ENCODE data around the gene LIX1L. TPM values are rescaled to one million over a fixed set of nuclear protein-coding genes. Genes with fewer than 3 reads are reported as not detected.

LIX1L gene
- total and polyA plus RNA-seq, 12 donors, result 9.6 to 61.2 (median 39.4) TPM

DNA sequence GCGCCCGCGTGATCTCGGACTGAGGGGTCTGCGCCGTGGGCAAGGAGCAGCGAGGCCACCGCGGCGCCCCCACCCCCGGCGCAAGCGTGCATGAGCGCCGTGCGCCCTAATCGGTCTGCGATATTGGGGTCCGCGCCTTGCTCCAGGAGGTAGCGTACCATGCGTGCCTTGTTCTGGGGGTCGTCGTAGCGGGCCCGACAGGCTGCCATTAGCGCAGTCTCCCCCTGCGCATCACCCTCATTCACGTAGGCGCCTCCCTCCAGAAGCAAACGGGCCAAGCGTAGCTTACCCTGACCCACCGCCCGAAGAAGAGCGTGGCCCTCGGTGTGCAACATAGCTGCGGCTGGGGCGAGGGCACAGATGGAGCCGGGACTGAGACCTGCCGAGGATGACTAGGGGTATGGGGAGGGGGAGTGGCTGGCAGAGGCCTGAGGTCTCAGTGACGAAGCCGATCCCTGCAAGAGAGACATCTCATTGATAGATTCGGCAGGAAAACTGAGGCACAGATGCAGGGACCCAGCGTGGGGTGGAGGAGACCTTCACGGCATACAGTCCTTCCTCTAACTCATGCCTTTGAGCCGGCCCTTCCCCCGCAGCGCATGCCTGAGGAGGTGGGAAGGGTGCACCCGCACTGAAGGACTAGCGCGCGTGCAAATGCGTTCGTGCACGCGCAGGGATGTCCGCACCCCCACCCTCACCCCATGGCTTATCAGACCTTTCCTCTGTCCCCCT lies 3.8 kb upstream of the LIX1L start:
- TF ChIP-seq POLR2A (IDR thresholded peaks at IDR 0.05), result no peak
- TF ChIP-seq, protein P1, sequence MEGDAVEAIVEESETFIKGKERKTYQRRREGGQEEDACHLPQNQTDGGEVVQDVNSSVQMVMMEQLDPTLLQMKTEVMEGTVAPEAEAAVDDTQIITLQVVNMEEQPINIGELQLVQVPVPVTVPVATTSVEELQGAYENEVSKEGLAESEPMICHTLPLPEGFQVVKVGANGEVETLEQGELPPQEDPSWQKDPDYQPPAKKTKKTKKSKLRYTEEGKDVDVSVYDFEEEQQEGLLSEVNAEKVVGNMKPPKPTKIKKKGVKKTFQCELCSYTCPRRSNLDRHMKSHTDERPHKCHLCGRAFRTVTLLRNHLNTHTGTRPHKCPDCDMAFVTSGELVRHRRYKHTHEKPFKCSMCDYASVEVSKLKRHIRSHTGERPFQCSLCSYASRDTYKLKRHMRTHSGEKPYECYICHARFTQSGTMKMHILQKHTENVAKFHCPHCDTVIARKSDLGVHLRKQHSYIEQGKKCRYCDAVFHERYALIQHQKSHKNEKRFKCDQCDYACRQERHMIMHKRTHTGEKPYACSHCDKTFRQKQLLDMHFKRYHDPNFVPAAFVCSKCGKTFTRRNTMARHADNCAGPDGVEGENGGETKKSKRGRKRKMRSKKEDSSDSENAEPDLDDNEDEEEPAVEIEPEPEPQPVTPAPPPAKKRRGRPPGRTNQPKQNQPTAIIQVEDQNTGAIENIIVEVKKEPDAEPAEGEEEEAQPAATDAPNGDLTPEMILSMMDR (IDR thresholded peaks at IDR 0.05), result no peak
- Histone ChIP-seq H3K36me3 (replicated peaks in 1 of 2) (no peaks in the 10 kb centered on the region), H3K9me3 (replicated peaks in 1 of 3) (no peaks in the 10 kb centered on the region), H3K27ac (peak overlapping the region in 4 of 5 donors; percentile 62 to 99 (median 80)), H3K27me3 (no peaks in the 10 kb centered on the region), H3K4me3 (peak overlapping the region; percentile 7 to 63 (median 40)), H3K4me1 (replicated peaks in 1 of 2) (peaks cover 30 to 55% of the 10 kb centered on the region in 2 donors)
- 1 to 9% (median 7%) methylated on average over 23 to 57 of the region's 57 CpGs for WGBS, 4 donors
- peak in 4 of 7 donors; percentile 27 to 49 (median 44) for DNase-seq
- intact Hi-C loops (cut with DNase I), result loop anchor here in 1 of 2 donors (10.0 kb wide), 1 partner anchor 73 kb away; no protein-coding TSS in a partner anchor

DNA sequence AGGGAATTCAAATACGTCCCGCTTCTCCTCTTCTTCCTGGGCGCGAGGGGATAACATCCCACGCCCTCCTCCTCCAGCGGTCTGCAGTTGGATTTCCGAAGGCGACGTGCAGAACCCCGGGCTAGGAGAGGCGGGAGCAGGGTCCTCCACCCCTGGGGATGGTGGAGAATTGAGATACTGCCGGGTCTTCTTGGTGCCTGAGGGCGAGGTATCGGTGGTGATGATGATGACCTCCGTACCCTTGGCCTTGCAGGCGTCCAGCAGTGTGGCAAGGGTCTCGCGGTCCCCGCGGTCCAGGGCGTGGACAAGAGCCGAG lies 3.2 kb upstream of the LIX1L start:
- WGBS, 4 donors, result 1 to 4% (median 2%) methylated on average over 11 to 22 of the region's 22 CpGs; no CpG with 5 or more reads in 1 of the 4 donors
- H3K27me3 ChIP-seq, result no peaks in the 10 kb centered on the region
- peak overlapping the region in 4 of 5 donors; percentile 62 to 99 (median 80) for H3K27ac ChIP-seq
- H3K9me3 ChIP-seq (replicated peaks in 1 of 3), result no peaks in the 10 kb centered on the region
- TF ChIP-seq, protein P1 (IDR thresholded peaks at IDR 0.05), result no peak
- TF ChIP-seq POLR2A (IDR thresholded peaks at IDR 0.05), result no peak
- peaks cover 35 to 60% of the 10 kb centered on the region in 2 donors for H3K4me1 ChIP-seq (replicated peaks in 1 of 2)
- intact Hi-C loops (cut with DNase I), result loop anchor here in 1 of 2 donors (10.0 kb wide), 1 partner anchor 74 kb away; no protein-coding TSS in a partner anchor
- DNase-seq, result peak in 2 of 7 donors; percentile 16 to 43
- no peaks in the 10 kb centered on the region for H3K36me3 ChIP-seq (replicated peaks in 1 of 2)
- H3K4me3 ChIP-seq, result peak overlapping the region; percentile 7 to 63 (median 40)

DNA sequence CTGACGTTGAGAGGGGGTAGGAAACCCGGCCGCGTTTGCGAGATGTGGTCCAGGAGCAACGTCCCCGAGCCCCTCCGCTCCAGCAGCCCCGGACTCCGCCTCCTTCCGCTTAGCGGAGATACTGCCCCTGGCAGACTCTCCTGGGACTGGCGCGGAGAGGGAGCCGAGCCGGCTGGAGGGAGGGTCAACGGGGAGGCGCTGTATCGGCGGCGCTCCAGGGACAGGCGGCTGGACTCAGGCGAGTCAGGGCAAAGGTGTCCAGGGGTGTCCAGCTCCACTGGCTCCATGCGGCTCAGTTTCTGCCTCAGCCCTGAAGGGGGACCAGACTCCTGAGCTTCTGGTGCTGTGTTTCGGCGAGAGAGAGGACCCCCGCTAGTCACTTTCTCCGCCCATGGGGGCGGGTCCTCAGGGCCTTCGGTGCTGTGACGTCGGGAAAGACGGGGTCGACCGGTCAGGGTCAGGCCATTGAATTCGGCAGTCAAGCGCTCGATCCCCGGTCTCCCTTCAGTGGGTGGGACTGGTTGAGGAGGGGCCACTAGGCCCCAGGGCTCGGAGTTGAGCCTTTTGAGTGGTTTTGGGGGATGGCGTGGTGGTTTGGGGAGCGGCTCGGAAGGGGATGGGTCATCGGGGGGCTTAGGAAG lies 2.8 kb upstream of the LIX1L start:
- peak overlapping the region in 4 of 5 donors; percentile 62 to 99 (median 80) for H3K27ac ChIP-seq
- peak; percentile 77 to 88 (median 82) for DNase-seq
- H3K4me1 ChIP-seq (replicated peaks in 1 of 2), result peaks cover 40 to 62% of the 10 kb centered on the region in 2 donors
- no peaks in the 10 kb centered on the region for H3K36me3 ChIP-seq (replicated peaks in 1 of 2)
- intact Hi-C loops (cut with DNase I), result loop anchor here in 1 of 2 donors (10.0 kb wide), 1 partner anchor 74 kb away; no protein-coding TSS in a partner anchor
- WGBS, 4 donors, result 0 to 2% (median 1%) methylated on average over 10 to 44 of the region's 44 CpGs; no CpG with 5 or more reads in 1 of the 4 donors
- no peaks in the 10 kb centered on the region for H3K9me3 ChIP-seq (replicated peaks in 1 of 3)
- TF ChIP-seq, protein P1 (IDR thresholded peaks at IDR 0.05), result peak in 4 of 6 experiments; percentile 4 to 38 (median 29)
- TF ChIP-seq POLR2A (IDR thresholded peaks at IDR 0.05), result peak; percentile 43 to 74
- H3K4me3 ChIP-seq, result peak overlapping the region; percentile 2 to 63 (median 40)
- H3K27me3 ChIP-seq, result no peaks in the 10 kb centered on the region

DNA sequence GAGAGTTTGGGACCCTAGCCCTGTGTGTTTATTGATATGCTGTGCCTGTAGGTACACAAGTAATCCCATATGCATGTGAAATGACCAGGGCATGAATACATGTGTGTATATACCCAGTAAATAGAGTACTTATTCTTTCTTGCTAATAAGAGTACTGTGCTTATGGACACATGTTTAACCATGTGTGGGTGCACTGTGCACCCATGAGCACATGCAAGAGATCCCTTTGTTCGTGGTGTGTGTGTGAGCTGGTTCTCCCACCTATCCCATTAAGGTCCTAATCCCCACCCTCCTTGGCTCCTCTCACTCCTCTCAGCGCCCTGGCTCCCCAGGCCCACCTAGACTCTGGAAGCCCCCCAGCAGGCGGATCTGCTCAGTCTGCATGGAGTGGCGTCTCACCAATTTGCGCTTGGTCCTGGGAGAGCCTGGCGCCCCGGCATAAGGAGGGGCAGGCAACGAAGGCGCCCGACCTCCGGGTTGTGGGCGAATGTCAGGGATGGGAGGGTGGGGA lies 2.2 kb upstream of the LIX1L start:
- no peak for DNase-seq
- peaks cover 45 to 62% of the 10 kb centered on the region in 2 donors for H3K4me1 ChIP-seq (replicated peaks in 1 of 2)
- whole genome bisulfite sequencing, 4 donors, result 6 to 10% (median 9%) methylated on average over 7 to 12 of the region's 12 CpGs

More for the DNA sequence above, 2.2 kb upstream of the LIX1L start:
- Histone ChIP-seq H3K9me3 (replicated peaks in 1 of 3) (no peaks in the 10 kb centered on the region), H3K27me3 (no peaks in the 10 kb centered on the region), H3K36me3 (replicated peaks in 1 of 2) (no peaks in the 10 kb centered on the region), H3K4me3 (peak overlapping the region in 2 of 4 donors; percentile 51 to 63), H3K27ac (peak overlapping the region in 4 of 5 donors; percentile 62 to 99 (median 80))
- TF ChIP-seq, protein P1 (IDR thresholded peaks at IDR 0.05), result no peak
- no peak for TF ChIP-seq POLR2A (IDR thresholded peaks at IDR 0.05)
- intact Hi-C loops (cut with DNase I), result loop anchor here in 1 of 2 donors (10.0 kb wide), 1 partner anchor 75 kb away; no protein-coding TSS in a partner anchor
